Naive thymus-derived CD4-positive, alpha-beta T cell (primary cell): ENCODE data around the gene AGRN. TPM values are rescaled to one million over a fixed set of nuclear protein-coding genes. Genes with fewer than 3 reads are reported as not detected.
A peak's percentile ranks its signal among the peaks of the same experiment; 100 is the strongest.

Source experiments
- ATAC-seq: fragments of 150-1000 bp; cut with Tn5 transposase; 2 replicates; pipeline ENCODE4 v1.10.0; 2021; ENCODE audit warnings: mild to moderate bottlenecking, moderate library complexity
- CTCF ChIA-PET: fragments of 350-600 bp; sonication (Branson Sonifier 250); formaldehyde crosslinking; loops from one replicate; lab custom pipeline; 2021; ENCODE audit warnings: antibody characterized with exemption; lab: Charles Lee
- POLR2A ChIA-PET: fragments of 350-600 bp; sonication (Branson Sonifier 250); formaldehyde crosslinking; loops from one replicate; lab custom pipeline; 2021; ENCODE audit warnings: antibody characterized with exemption, inconsistent platforms; lab: Charles Lee
- DNase-seq, 9 donors: peaks; one replicate each; pipeline versions ENCODE4 v3.0.0 to v3.0.0-alpha.2; 2020 to 2022; ENCODE audit warnings: mixed read lengths in 1 of 9
- H3K27ac ChIP-seq: one replicate; pipeline ENCODE4 v1.7.0; 2013; ENCODE audit warnings: mild to moderate bottlenecking, low read depth, low read length, moderate library complexity
- H3K27me3 ChIP-seq, 2 donors: one replicate each; pipeline ENCODE4 v1.7.0; 2013; ENCODE audit warnings: low read length in 2 of 2, mild to moderate bottlenecking in 2 of 2, moderate library complexity in 2 of 2; ENCODE audit not compliant: control insufficient read depth in 2 of 2, insufficient read depth in 2 of 2
- H3K36me3 ChIP-seq, 3 experiments: 1 replicate in 2 of 3; 2 replicates in 1 of 3; pipeline ENCODE4 v1.7.0; 2013; ENCODE audit warnings: low read length in 3 of 3, mild to moderate bottlenecking in 3 of 3, moderate library complexity in 1 of 3; ENCODE audit not compliant: insufficient read depth in 3 of 3, control insufficient read depth in 2 of 3
- H3K4me1 ChIP-seq, 2 donors: one replicate each; pipeline ENCODE4 v1.7.0; 2013; ENCODE audit warnings: low read length in 2 of 2, mild to moderate bottlenecking in 2 of 2, moderate library complexity in 1 of 2; ENCODE audit not compliant: control insufficient read depth in 2 of 2, insufficient read depth in 2 of 2
- H3K4me3 ChIP-seq: 2 replicates; pipeline ENCODE4 v1.7.0; 2013; ENCODE audit warnings: mild to moderate bottlenecking, low read length
- H3K9me3 ChIP-seq, 3 experiments: 1 replicate in 2 of 3; 2 replicates in 1 of 3; pipeline ENCODE4 v1.7.0; 2013; ENCODE audit warnings: low read length in 3 of 3; ENCODE audit not compliant: control insufficient read depth in 2 of 3
- H3K27ac Mint-ChIP-seq, 9 donors: one replicate each; pipeline ENCODE4 v1.8.0; 2020 to 2022; ENCODE audit warnings: mixed read lengths in 9 of 9, mild to moderate bottlenecking in 8 of 9, moderate library complexity in 5 of 9, inconsistent platforms in 2 of 9
- H3K27me3 Mint-ChIP-seq, 5 donors: one replicate each; pipeline ENCODE4 v1.8.0; 2021 to 2022; ENCODE audit warnings: mixed read lengths in 5 of 5, mild to moderate bottlenecking in 1 of 5
- H3K36me3 Mint-ChIP-seq, 5 donors: one replicate each; pipeline ENCODE4 v1.8.0; 2020 to 2022; ENCODE audit warnings: mixed read lengths in 5 of 5, mild to moderate bottlenecking in 3 of 5, inconsistent platforms in 1 of 5
- H3K4me1 Mint-ChIP-seq, 7 donors: one replicate each; pipeline ENCODE4 v1.8.0; 2020 to 2022; ENCODE audit warnings: mixed read lengths in 7 of 7, mild to moderate bottlenecking in 3 of 7, inconsistent platforms in 1 of 7
- H3K4me3 Mint-ChIP-seq, 10 donors: one replicate each; pipeline ENCODE4 v1.8.0; 2020 to 2022; ENCODE audit warnings: mild to moderate bottlenecking in 10 of 10, mixed read lengths in 10 of 10, moderate library complexity in 6 of 10, inconsistent platforms in 2 of 10
- H3K9me3 Mint-ChIP-seq, 11 donors: one replicate each; pipeline ENCODE4 v1.8.0; 2020 to 2022; ENCODE audit warnings: mixed read lengths in 11 of 11, mild to moderate bottlenecking in 4 of 11, inconsistent platforms in 1 of 11, moderate library complexity in 1 of 11
- intact Hi-C, 2 donors: fragments of 100-400 bp; cut with micrococcal nuclease; formaldehyde crosslinking; loops; one replicate each; pipeline ENCODE4 v1.15.1; 2023
- polyA plus RNA-seq, 2 donors: library from polyadenylated mRNA; unstranded; fragments of 300-500 nt; fragmentation: Illumina TruSeq; gene quantifications; one replicate each; pipeline ENCODE4 v1.2.3, GENCODE V29; 2021
- total RNA-seq, 6 experiments: library from RNA in 5 of 6; stranded (reverse) in 5 of 6; gene quantifications; 1 replicate in 5 of 6; 2 replicates in 1 of 6; pipeline ENCODE4 v1.2.3 and lab custom pipeline; 2021 to 2026

Gene AGRN
- total RNA-seq = 10 to 100 TPM in 1 of 5 experiments, 1 to 10 TPM in 4; 1.8 to 10.9 (median 4.9) TPM
- polyA plus RNA-seq = 1 to 10 TPM in 1 of 2 donors, under 1 TPM in 1; 0.19 to 1.2 TPM
- 9.8 reads per million, percentile 35 among the genes with 10 or more reads in this experiment for total RNA-seq (lab: John Stamatoyannopoulos, UW)

GRCh38 chr1:1020000-1020404 lies at the start of gene AGRN:
AGRN (plus strand) TSS chr1:1020120; CDS start chr1:1020173, 53 bp downstream.
- POLR2A ChIA-PET = interaction anchor here (0.7 to 1.0 kb wide), 2 partner anchors 232 to 355 kb away, joined by 3 read pairs; partner anchors contain the start of gene AURKAIP1

GRCh38 chr1:970242-970972 lies 49.5 kb upstream of the AGRN start:
- no peak overlapping the region for H3K4me3 ChIP-seq
- H3K4me3 Mint-ChIP-seq = no peak overlapping the region
- H3K36me3 Mint-ChIP-seq = no peaks in the 10 kb centered on the region
- H3K27ac Mint-ChIP-seq = no peak overlapping the region
- ATAC-seq (no peak), DNase-seq (peak in 1 of 9 donors; percentile 5)
- peaks cover 4 to 5% of the 10 kb centered on the region in 2 donors for H3K4me1 ChIP-seq
- H3K9me3 Mint-ChIP-seq = peaks cover 0 to 4% (median 0%) of the 10 kb centered on the region in 11 donors
- H3K4me1 Mint-ChIP-seq = peaks cover 0 to 4% (median 0%) of the 10 kb centered on the region in 7 donors
- ChIA-PET POLR2A (interaction anchor here (0.6 to 1.0 kb wide), 2 partner anchors 11 to 395 kb away, joined by 3 to 4 read pairs; partner anchors contain the start of gene NOC2L), CTCF (no interaction called here)
- H3K27ac ChIP-seq = no peak overlapping the region
- H3K9me3 ChIP-seq = no peaks in the 10 kb centered on the region
- peaks cover 4 to 20% (median 15%) of the 10 kb centered on the region in 5 donors for H3K27me3 Mint-ChIP-seq
- no peaks in the 10 kb centered on the region for H3K36me3 ChIP-seq
- intact Hi-C loops = no loop called here
- peaks cover 0 to 3% of the 10 kb centered on the region in 2 donors for H3K27me3 ChIP-seq

More at GRCh38 chr1:1020000-1020404, at the start of gene AGRN:
- ATAC-seq = no peak
- Mint-ChIP-seq H3K4me1 (peaks cover 6 to 19% (median 12%) of the 10 kb centered on the region in 7 donors), H3K27ac (peak within 1 kb of the TSS in 4 of 9 donors; percentile 40 to 65 (median 55)), H3K27me3 (peaks cover 0 to 17% (median 0%) of the 10 kb centered on the region in 5 donors), H3K36me3 (peaks cover 0 to 6% (median 0%) of the 10 kb centered on the region in 5 donors), H3K9me3 (peaks cover 0 to 2% (median 0%) of the 10 kb centered on the region in 11 donors), H3K4me3 (peak within 1 kb of the TSS; percentile 48 to 80 (median 68))
- H3K36me3 ChIP-seq = no peaks in the 10 kb centered on the region
- CTCF ChIA-PET = interaction anchor here (0.7 to 2.0 kb wide), 3 partner anchors 20 to 43 kb away, joined by 3 to 6 read pairs (median 3); partner anchors contain the start of gene HES4
- peak within 1 kb of the TSS; percentile 11 for H3K4me3 ChIP-seq
- peak in 5 of 9 donors; percentile 14 to 64 (median 33) for DNase-seq
- peaks cover 0 to 6% of the 10 kb centered on the region in 2 donors for H3K4me1 ChIP-seq
- peak within 1 kb of the TSS; percentile 27 for H3K27ac ChIP-seq
- no peaks in the 10 kb centered on the region for H3K9me3 ChIP-seq
- no peaks in the 10 kb centered on the region for H3K27me3 ChIP-seq
- intact Hi-C loops = loop anchor here (1.0 to 10.0 kb wide), 10 partner anchors 13 to 355 kb away; partner anchors contain the start of genes ACAP3 (in 1 of the 2), AURKAIP1 (in 1 of the 2), C1orf159 (in 1 of the 2) and HES4 (in 1 of the 2)

- POLR2A ChIA-PET = interaction anchor here (0.6 to 1.0 kb wide), 2 partner anchors 12 to 394 kb away, joined by 3 to 4 read pairs; partner anchors contain the start of gene NOC2L
- no peaks in the 10 kb centered on the region for H3K9me3 ChIP-seq
- intact Hi-C loops = no loop called here
- Mint-ChIP-seq H3K27ac (no peak overlapping the region), H3K27me3 (peaks cover 5 to 25% (median 19%) of the 10 kb centered on the region in 5 donors), H3K4me3 (no peak overlapping the region), H3K9me3 (peaks cover 0 to 4% (median 0%) of the 10 kb centered on the region in 11 donors), H3K4me1 (peaks cover 0 to 7% (median 3%) of the 10 kb centered on the region in 7 donors), H3K36me3 (no peaks in the 10 kb centered on the region)
- DNase-seq (peak in 1 of 9 donors; percentile 7), ATAC-seq (no peak)
- CTCF ChIA-PET = no interaction called here
- H3K4me3 ChIP-seq = no peak overlapping the region
- peaks cover 4 to 10% of the 10 kb centered on the region in 2 donors for H3K4me1 ChIP-seq
- no peak overlapping the region for H3K27ac ChIP-seq
- H3K27me3 ChIP-seq = peaks cover 0 to 3% of the 10 kb centered on the region in 2 donors
- no peaks in the 10 kb centered on the region for H3K36me3 ChIP-seq
Observed at GRCh38 chr1:970973-971730, 48.8 kb upstream of the AGRN start.

DNA sequence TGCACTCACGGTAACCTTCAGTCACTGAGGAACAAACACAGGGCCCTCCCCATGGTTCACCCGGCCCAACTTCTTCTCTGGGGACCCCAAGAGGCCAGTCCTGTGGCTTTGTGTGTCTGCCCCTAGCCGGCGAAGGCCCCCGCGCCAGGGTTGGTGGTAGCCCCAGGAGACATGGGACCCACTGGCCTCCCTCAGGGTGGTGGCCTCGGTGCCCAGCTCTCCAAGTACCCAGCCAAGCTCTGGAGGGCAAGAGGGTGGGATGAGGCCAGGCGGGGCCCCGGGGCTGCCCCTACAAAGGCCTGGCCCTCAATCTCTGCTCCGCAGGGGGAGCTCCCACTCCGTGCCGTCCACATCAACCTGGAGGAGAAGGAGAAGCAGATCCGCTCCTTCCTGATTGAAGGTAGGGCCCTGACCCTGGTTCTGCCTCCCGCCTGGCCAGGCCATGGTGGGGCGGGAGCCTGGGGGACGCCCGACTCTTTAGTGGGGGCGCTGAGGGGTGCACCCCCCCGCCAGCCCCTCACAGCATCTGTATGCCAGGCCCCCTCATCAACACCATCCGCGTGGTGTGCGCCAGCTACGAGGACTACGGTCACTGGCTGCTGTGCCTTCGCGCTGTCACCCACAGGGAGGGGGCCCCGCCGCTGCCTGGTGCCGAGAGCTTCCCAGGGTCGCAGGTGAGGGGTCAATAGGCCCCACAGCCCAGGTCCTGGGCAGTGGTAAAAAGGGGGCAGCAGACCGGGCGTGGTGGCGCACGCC lies 48.0 kb upstream of the AGRN start:
- DNase-seq (peak in 1 of 9 donors; percentile 6), ATAC-seq (no peak)
- ChIA-PET POLR2A (interaction anchor here (0.5 kb wide), 1 partner anchor 1179 kb away, joined by 4 read pairs; no protein-coding TSS in a partner anchor), CTCF (no interaction called here)
- no peaks in the 10 kb centered on the region for H3K36me3 Mint-ChIP-seq
- Histone ChIP-seq H3K9me3 (no peaks in the 10 kb centered on the region), H3K4me3 (no peak overlapping the region), H3K36me3 (no peaks in the 10 kb centered on the region), H3K27ac (no peak overlapping the region), H3K4me1 (peaks cover 4 to 10% of the 10 kb centered on the region in 2 donors), H3K27me3 (peaks cover 0 to 3% of the 10 kb centered on the region in 2 donors)
- H3K4me1 Mint-ChIP-seq = peaks cover 0 to 7% (median 3%) of the 10 kb centered on the region in 7 donors
- no peak overlapping the region for H3K27ac Mint-ChIP-seq
- peaks cover 5 to 25% (median 19%) of the 10 kb centered on the region in 5 donors for H3K27me3 Mint-ChIP-seq
- intact Hi-C loops = no loop called here
- peaks cover 0 to 4% (median 0%) of the 10 kb centered on the region in 11 donors for H3K9me3 Mint-ChIP-seq
- H3K4me3 Mint-ChIP-seq = no peak overlapping the region

GRCh38 chr1:972726-973458 lies 47.0 kb upstream of the AGRN start:
- H3K9me3 Mint-ChIP-seq = peaks cover 0 to 4% (median 0%) of the 10 kb centered on the region in 11 donors
- Histone ChIP-seq H3K4me3 (no peak overlapping the region), H3K9me3 (no peaks in the 10 kb centered on the region), H3K4me1 (peaks cover 0 to 10% of the 10 kb centered on the region in 2 donors), H3K27ac (no peak overlapping the region), H3K36me3 (no peaks in the 10 kb centered on the region), H3K27me3 (peaks cover 0 to 3% of the 10 kb centered on the region in 2 donors)
- intact Hi-C loops = no loop called here
- H3K4me1 Mint-ChIP-seq = peaks cover 0 to 7% (median 3%) of the 10 kb centered on the region in 7 donors
- POLR2A ChIA-PET = interaction anchor here (0.5 kb wide), 1 partner anchor 1178 kb away, joined by 4 read pairs; no protein-coding TSS in a partner anchor
- no peak overlapping the region for H3K4me3 Mint-ChIP-seq
- DNase-seq (peak in 1 of 9 donors; percentile 7), ATAC-seq (no peak)
- H3K27me3 Mint-ChIP-seq = peaks cover 5 to 25% (median 19%) of the 10 kb centered on the region in 5 donors
- CTCF ChIA-PET = no interaction called here
- no peaks in the 10 kb centered on the region for H3K36me3 Mint-ChIP-seq
- peak overlapping the region in 1 of 9 donors; percentile 17 for H3K27ac Mint-ChIP-seq
